ENCODE measurements around the gene SLC10A1. TPM values are rescaled to one million over a fixed set of nuclear protein-coding genes. Genes with fewer than 3 reads are reported as not detected.

SLC10A1 gene
- total and polyA plus RNA-seq, 2 of the 8 experiments (the other 6 are each of a cell fraction or from before 2014, with no cell fraction given): not detected

DNA sequence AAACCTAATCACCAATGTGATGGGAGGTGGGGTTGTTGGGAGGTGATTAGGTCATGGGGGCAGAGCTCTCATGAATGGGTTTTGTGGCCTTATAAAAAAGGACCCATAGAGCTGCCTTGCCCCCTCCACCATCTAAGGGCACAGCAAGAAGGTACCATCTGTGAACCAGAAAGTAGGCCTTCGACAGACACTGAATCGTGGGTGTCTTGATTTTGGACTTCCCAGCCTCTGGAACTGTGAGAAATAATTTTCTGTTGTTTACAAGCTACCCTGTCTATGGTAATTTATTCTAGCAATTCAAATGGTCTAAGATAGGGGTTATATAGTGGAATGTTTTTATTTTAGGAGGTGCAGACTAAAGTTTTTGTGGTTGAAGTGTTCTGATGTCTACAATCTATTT, 7.9 kb upstream of the SLC10A1 start (continued):
- TF ChIP-seq, protein P1, sequence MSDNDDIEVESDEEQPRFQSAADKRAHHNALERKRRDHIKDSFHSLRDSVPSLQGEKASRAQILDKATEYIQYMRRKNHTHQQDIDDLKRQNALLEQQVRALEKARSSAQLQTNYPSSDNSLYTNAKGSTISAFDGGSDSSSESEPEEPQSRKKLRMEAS (IDR thresholded peaks at IDR 0.05): no peak
- no peak for TF ChIP-seq POLR2AphosphoS5 (IDR thresholded peaks at IDR 0.05; ENCODE audit: low read depth, low read length)
- TF ChIP-seq MAFK (IDR thresholded peaks at IDR 0.05; ENCODE audit: low read depth, low read length): no peak
- no peak for TF ChIP-seq TAF7 (optimal IDR thresholded peaks at IDR 0.05; ENCODE audit: borderline replicate concordance, low read depth, low read length)
- no peak for TF ChIP-seq SIX5 (IDR thresholded peaks at IDR 0.05; ENCODE audit: low read depth, low read length)

Measured in H1 (cell line).